K562 (cell line): ENCODE results near the gene CYB5R2. TPM values are rescaled to one million over a fixed set of nuclear protein-coding genes. Genes with fewer than 3 reads are reported as not detected.

ENCODE experiments used
- ATAC-seq: fragments of 200-7000 bp; cut with Tn5 transposase; 3 replicates; pipeline ENCODE4 v1.9.1; 2020; ENCODE audit warnings: moderate library complexity
- BruUV-seq: library from RNA; stranded (reverse); fragments of 400-500 nt; replicated peaks from 2 replicates; lab custom pipeline; 2021; lab: Mats Ljungman, UMichigan
- CTCF ChIA-PET: fragments of 300-600 bp; formaldehyde crosslinking; extraction: SDS; loops from one replicate; lab custom pipeline; 2021; ENCODE audit warnings: low intra/inter-chr PET ratio; lab: Yijun Ruan, JAX
- POLR2A ChIA-PET: fragments of 300-600, 350-650 bp; sonication (Branson Sonifier 250); formaldehyde crosslinking; extraction: SDS; loops from one replicate; lab custom pipeline; 2021; ENCODE audit warnings: antibody characterized with exemption, inconsistent platforms; lab: Yijun Ruan, JAX
- DNase-seq, 4 experiments: peaks; one replicate each; pipeline versions ENCODE4 v3.0.0 to v3.0.0-alpha.2; 2011 to 2018; ENCODE audit warnings: low spot score in 3 of 4, mixed read lengths in 3 of 4; ENCODE audit errors: extremely low read depth in 1 of 4
- FAIRE-seq: peaks from 2 replicates; lab custom pipeline; 2011; peaks lifted over from hg19 to GRCh38; lab: Jason Lieb, UNC
- H2AFZ ChIP-seq: 2 replicates; pipeline ENCODE4 v1.6.0; 2011; ENCODE audit warnings: low read depth, low read length, control low read depth, inconsistent platforms
- H3K27ac ChIP-seq: fragments of 200-600 bp; 3 replicates; pipeline ENCODE4 v1.8.0; 2011; ENCODE audit warnings: low read depth, mild to moderate bottlenecking, control low read depth, inconsistent platforms, low read length, moderate library complexity, mixed read lengths; ENCODE audit errors: extremely low read depth
- H3K27me3 ChIP-seq, 2 experiments: fragments of 300-600 bp in 1 of 2; 2 replicates in 1 of 2; 3 replicates in 1 of 2; pipeline versions ENCODE4 v1.6.0 to v1.8.0; 2011; ENCODE audit warnings: inconsistent platforms in 2 of 2, low read length in 2 of 2, mild to moderate bottlenecking in 1 of 2, mixed read lengths in 1 of 2, moderate library complexity in 1 of 2; ENCODE audit not compliant: control insufficient read depth in 2 of 2, insufficient read depth in 2 of 2
- H3K36me3 ChIP-seq: fragments of 300-600 bp; 3 replicates; pipeline ENCODE4 v1.8.0; 2011; ENCODE audit warnings: mild to moderate bottlenecking, low read length, inconsistent platforms; ENCODE audit not compliant: control insufficient read depth, insufficient read depth
- H3K4me1 ChIP-seq, 2 experiments: fragments of 200-600 bp in 1 of 2; replicated peaks in 1 of 2; 2 replicates in 1 of 2; 3 replicates in 1 of 2; pipeline versions ENCODE4 v1.5.1 to v1.8.0; 2011; ENCODE audit warnings: inconsistent platforms in 2 of 2, low read length in 2 of 2, mild to moderate bottlenecking in 1 of 2, mixed read lengths in 1 of 2, moderate library complexity in 1 of 2; ENCODE audit not compliant: control insufficient read depth in 2 of 2, insufficient read depth in 2 of 2
- H3K4me2 ChIP-seq: 2 replicates; pipeline ENCODE4 v1.6.1; 2011; ENCODE audit warnings: low read length, control low read depth, inconsistent platforms, mixed read lengths; ENCODE audit not compliant: insufficient read depth
- H3K4me3 ChIP-seq: fragments of 200-600 bp; sonication (generic), shearing (Covaris generic); 2 replicates; pipeline ENCODE4 v1.5.1; 2016; ENCODE audit warnings: control low read depth, inconsistent platforms
- H3K79me2 ChIP-seq: fragments of 200-600 bp; 3 replicates; pipeline ENCODE4 v1.8.0; 2011; ENCODE audit warnings: low read length, inconsistent platforms; ENCODE audit not compliant: control insufficient read depth, insufficient read depth
- H3K9ac ChIP-seq, 2 experiments: 2 replicates each; pipeline versions ENCODE4 v1.6.0 to v1.6.1; 2011; ENCODE audit warnings: low read depth in 2 of 2, low read length in 2 of 2, control low read depth in 1 of 2, inconsistent platforms in 1 of 2, mild to moderate bottlenecking in 1 of 2, mixed read lengths in 1 of 2; ENCODE audit not compliant: insufficient read depth in 1 of 2
- H3K9me1 ChIP-seq: one replicate; pipeline ENCODE4 v1.6.0; 2011; ENCODE audit warnings: inconsistent platforms, mild to moderate bottlenecking, low read length, moderate library complexity; ENCODE audit not compliant: control insufficient read depth, insufficient read depth
- H3K9me3 ChIP-seq: replicated peaks from 2 replicates; pipeline ENCODE4 v1.5.1; 2011; ENCODE audit warnings: low read depth, low read length, inconsistent platforms; ENCODE audit not compliant: control insufficient read depth, insufficient read depth
- H4K20me1 ChIP-seq: replicated peaks from 2 replicates; pipeline ENCODE4 v1.6.1; 2011; ENCODE audit warnings: low read length, inconsistent platforms, mixed read lengths; ENCODE audit not compliant: control insufficient read depth, insufficient read depth
- ARHGAP35 ChIP-seq: fragments of 450-650 bp; IDR thresholded peaks from 2 replicates; pipeline ENCODE4 v1.6.1; 2018; ENCODE audit not compliant: partially characterized antibody
- FOXP1 ChIP-seq: sonication (generic); formaldehyde crosslinking; IDR thresholded peaks from 2 replicates; pipeline ENCODE4 v1.8.0; 2022; ENCODE audit warnings: mild to moderate bottlenecking, missing genetic modification reagents
- HDAC6 ChIP-seq: IDR thresholded peaks from 2 replicates; pipeline ENCODE4 v1.6.1; 2012; ENCODE audit warnings: low read depth, mild to moderate bottlenecking, control low read depth, inconsistent platforms, low read length, moderate library complexity
- HMGN3 ChIP-seq: IDR thresholded peaks from 2 replicates; pipeline ENCODE4 v1.6.1; 2011; ENCODE audit warnings: borderline replicate concordance, low read depth, mild to moderate bottlenecking, mixed read lengths, low read length; ENCODE audit not compliant: insufficient read length; ENCODE audit errors: extremely low read depth
- HSF4 ChIP-seq: fragments of 250-450 bp; sonication (Bioruptor Pico); IDR thresholded peaks from 2 replicates; pipeline ENCODE4 v2.1.2; 2022; ENCODE audit warnings: mild to moderate bottlenecking, moderate library complexity, borderline replicate concordance
- IRF9 ChIP-seq: fragments of 450-650 bp; IDR thresholded peaks from 2 replicates; pipeline ENCODE4 v1.6.1; 2016; ENCODE audit warnings: missing biosample characterization, missing genetic modification characterization
- KLF1 ChIP-seq: fragments of 450-650 bp; IDR thresholded peaks from 2 replicates; pipeline ENCODE4 v1.6.1; 2016; ENCODE audit warnings: missing genetic modification characterization, missing compliant biosample characterization
- MTA1 ChIP-seq: fragments of 450-650 bp; IDR thresholded peaks from 2 replicates; pipeline ENCODE4 v1.6.1; 2017; ENCODE audit warnings: borderline replicate concordance
- MTA3 ChIP-seq: fragments of 450-650 bp; formaldehyde crosslinking; IDR thresholded peaks from 2 replicates; pipeline ENCODE4 v1.6.1; 2017; ENCODE audit warnings: mild to moderate bottlenecking, borderline replicate concordance
- SUPT5H ChIP-seq: fragments of 450-650 bp; IDR thresholded peaks from 2 replicates; pipeline ENCODE4 v1.6.1; 2016
- ZBTB2 ChIP-seq: fragments of 450-650 bp; IDR thresholded peaks from 2 replicates; pipeline ENCODE4 v1.6.1; 2016; ENCODE audit warnings: antibody characterized with exemption
- WGBS: fragments of 100-300 bp; shearing (Covaris generic); methylation state at CpG from one replicate; pipeline ENCODE4 v1.1.6; 2016; ENCODE audit warnings: low coverage, mixed read lengths; ENCODE audit not compliant: insufficient coverage; ENCODE audit errors: missing lambda C conversion rate; 5-methylcytosine and 5-hydroxymethylcytosine counted together
- in situ Hi-C: fragments of 300-500 bp; cut with MboI; formaldehyde crosslinking; loops from 4 replicates; pipeline ENCODE4 v1.15.0; 2018; ENCODE audit warnings: inconsistent platforms, mixed read lengths
- intact Hi-C: fragments of 100-400 bp; cut with micrococcal nuclease; formaldehyde crosslinking; loops from 2 replicates; pipeline ENCODE4 v1.14.2; 2022
- polyA plus RNA-seq, 8 experiments: library from polyadenylated mRNA; depleted of rRNA in 4 of 8; stranded (reverse) in 5 of 8; unstranded in 3 of 8; fragments of >200 nt; fragmentation: Nextera tagmentation in 2 of 8; fragmentation: Illumina TruSeq in 1 of 8; extraction: Ambion mirVana in 2 of 8; extraction: Trizol in 1 of 8; gene quantifications; 2 replicates each; pipeline versions ENCODE4 v1.2.1 to v1.2.3, GENCODE V29; 2011 to 2014; ENCODE audit warnings: inconsistent platforms in 1 of 8, missing spikeins in 1 of 8
- total RNA-seq, 7 experiments: library from RNA; depleted of rRNA in 6 of 7; stranded (reverse); fragments of >200 nt in 6 of 7; fragmentation: Illumina TruSeq in 2 of 7; extraction: Trizol in 2 of 7; gene quantifications; 2 replicates each; pipeline versions ENCODE4 v1.2.1 to v1.2.3, GENCODE V29; 2011 to 2021; ENCODE audit warnings: low replicate concordance in 1 of 7
- TF ChIP-seq, protein P1 (sequence below): fragments of 450-650 bp; IDR thresholded peaks from 2 replicates; pipeline ENCODE4 v1.6.1; 2016; ENCODE audit warnings: borderline replicate concordance
- TF ChIP-seq, protein P2 (sequence below): fragments of 250-450 bp; sonication (Bioruptor Pico); IDR thresholded peaks from 2 replicates; pipeline ENCODE4 v1.8.0; 2021; ENCODE audit warnings: borderline replicate concordance, mild to moderate bottlenecking, moderate library complexity; ENCODE audit not compliant: poor library complexity, severe bottlenecking

The CYB5R2 gene
- total and polyA plus RNA-seq, 9 of the 15 experiments (the other 6 are each of a cell fraction or from before 2014, with no cell fraction given): 8.2 to 28.7 (median 13.6) TPM

- no peaks in the 10 kb centered on the region for H3K9me3 ChIP-seq
- no peak overlapping the region for H3K4me2 ChIP-seq
- 0% methylated on average over 3 of the region's 3 CpGs for WGBS
- H3K4me3 ChIP-seq: no peak overlapping the region
- DNase-seq (no peak), ATAC-seq (no peak), FAIRE-seq (no peak)
- no peak overlapping the region for H2AFZ ChIP-seq
- H3K27ac ChIP-seq: no peak overlapping the region
- no peaks in the 10 kb centered on the region for H3K4me1 ChIP-seq
- no TSS peak for BruUV-seq
- CTCF ChIA-PET: no interaction called here
- POLR2A ChIA-PET: interaction anchor here (0.5 kb wide), 1 partner anchor 573 kb away, joined by 3 read pairs; no protein-coding TSS in a partner anchor
- no peaks in the 10 kb centered on the region for H3K79me2 ChIP-seq
- in situ Hi-C loops: no loop called here
- intact Hi-C loops: loop anchor here (10.0 kb wide), 1 partner anchor 598 kb away; no protein-coding TSS in a partner anchor
- TF ChIP-seq IRF9 (no peak), ZBTB2 (no peak), MTA1 (no peak), KLF1 (tag) (no peak), HMGN3 (no peak), HSF4 (CRISPR knock-in tag) (no peak), MTA3 (no peak), SUPT5H (no peak), FOXP1 (CRISPR knock-in tag) (no peak), HDAC6 (no peak), ARHGAP35 (no peak)
- TF ChIP-seq, protein P1, sequence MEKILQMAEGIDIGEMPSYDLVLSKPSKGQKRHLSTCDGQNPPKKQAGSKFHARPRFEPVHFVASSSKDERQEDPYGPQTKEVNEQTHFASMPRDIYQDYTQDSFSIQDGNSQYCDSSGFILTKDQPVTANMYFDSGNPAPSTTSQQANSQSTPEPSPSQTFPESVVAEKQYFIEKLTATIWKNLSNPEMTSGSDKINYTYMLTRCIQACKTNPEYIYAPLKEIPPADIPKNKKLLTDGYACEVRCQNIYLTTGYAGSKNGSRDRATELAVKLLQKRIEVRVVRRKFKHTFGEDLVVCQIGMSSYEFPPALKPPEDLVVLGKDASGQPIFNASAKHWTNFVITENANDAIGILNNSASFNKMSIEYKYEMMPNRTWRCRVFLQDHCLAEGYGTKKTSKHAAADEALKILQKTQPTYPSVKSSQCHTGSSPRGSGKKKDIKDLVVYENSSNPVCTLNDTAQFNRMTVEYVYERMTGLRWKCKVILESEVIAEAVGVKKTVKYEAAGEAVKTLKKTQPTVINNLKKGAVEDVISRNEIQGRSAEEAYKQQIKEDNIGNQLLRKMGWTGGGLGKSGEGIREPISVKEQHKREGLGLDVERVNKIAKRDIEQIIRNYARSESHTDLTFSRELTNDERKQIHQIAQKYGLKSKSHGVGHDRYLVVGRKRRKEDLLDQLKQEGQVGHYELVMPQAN: no peak
- TF ChIP-seq, protein P2, sequence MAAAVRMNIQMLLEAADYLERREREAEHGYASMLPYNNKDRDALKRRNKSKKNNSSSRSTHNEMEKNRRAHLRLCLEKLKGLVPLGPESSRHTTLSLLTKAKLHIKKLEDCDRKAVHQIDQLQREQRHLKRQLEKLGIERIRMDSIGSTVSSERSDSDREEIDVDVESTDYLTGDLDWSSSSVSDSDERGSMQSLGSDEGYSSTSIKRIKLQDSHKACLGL: no peak
- peaks cover 7% of the 10 kb centered on the region; the same call in 1 of the 2 replicates for H4K20me1 ChIP-seq
- H3K9me1 ChIP-seq: no peaks in the 10 kb centered on the region
- no peaks in the 10 kb centered on the region for H3K36me3 ChIP-seq
- no peak overlapping the region for H3K9ac ChIP-seq
- peaks cover 0 to 4% of the 10 kb centered on the region in 2 experiments; a peak in 2 of 5 replicates for H3K27me3 ChIP-seq
These were observed 19.1 kb upstream of the CYB5R2 start for GRCh38 chr11:7692426-7692825.
